CD4-positive, alpha-beta T cell (primary cell): ENCODE data around the gene LRIF1. TPM values are rescaled to one million over a fixed set of nuclear protein-coding genes. Genes with fewer than 3 reads are reported as not detected.

Experiments used
- ATAC-seq: fragments of 200-7000 bp; cut with Tn5 transposase; one replicate; pipeline ENCODE4 v1.10.0; 2022; ENCODE audit warnings: mild to moderate bottlenecking; ENCODE audit not compliant: poor library complexity
- CTCF ChIA-PET: fragments of 350-600 bp; sonication (Branson Sonifier 250); formaldehyde crosslinking; loops from one replicate; lab custom pipeline; 2021; ENCODE audit warnings: antibody characterized with exemption, inconsistent platforms; lab: Charles Lee
- POLR2A ChIA-PET: fragments of 350-600 bp; sonication (Branson Sonifier 250); formaldehyde crosslinking; loops from one replicate; lab custom pipeline; 2021; ENCODE audit warnings: antibody characterized with exemption, inconsistent platforms; lab: Charles Lee
- DNase-seq, 14 experiments: peaks; one replicate each; pipeline ENCODE4 v3.0.0-alpha.2; 2013 to 2020; ENCODE audit warnings: mixed read lengths in 2 of 14
- H3K27ac ChIP-seq, 2 donors: one replicate each; pipeline versions ENCODE4 v1.5.1 to v1.7.0; 2013; ENCODE audit warnings: low read length in 2 of 2, low read depth in 1 of 2, mild to moderate bottlenecking in 1 of 2
- H3K27me3 ChIP-seq, 2 experiments: 1 replicate in 1 of 2; 2 replicates in 1 of 2; pipeline versions ENCODE4 v1.6.1 to v1.7.0; 2013; ENCODE audit warnings: low read length in 2 of 2, control low read depth in 1 of 2, mild to moderate bottlenecking in 1 of 2, moderate library complexity in 1 of 2; ENCODE audit not compliant: insufficient read depth in 2 of 2, control insufficient read depth in 1 of 2
- H3K36me3 ChIP-seq: one replicate; pipeline ENCODE4 v1.6.1; 2013; ENCODE audit warnings: low read length, control low read depth; ENCODE audit not compliant: insufficient read depth
- H3K4me1 ChIP-seq: one replicate; pipeline ENCODE4 v1.6.1; 2013; ENCODE audit warnings: low read length, control low read depth; ENCODE audit not compliant: insufficient read depth
- H3K4me3 ChIP-seq: one replicate; pipeline ENCODE4 v1.5.1; 2013; ENCODE audit warnings: mild to moderate bottlenecking, low read length, moderate library complexity
- H3K9me3 ChIP-seq, 2 experiments: 1 replicate in 1 of 2; 2 replicates in 1 of 2; pipeline versions ENCODE4 v1.6.1 to v1.7.0; 2013; ENCODE audit warnings: low read length in 2 of 2, mild to moderate bottlenecking in 2 of 2, control low read depth in 1 of 2, moderate library complexity in 1 of 2; ENCODE audit not compliant: control insufficient read depth in 1 of 2, insufficient read depth in 1 of 2
- H3K27ac Mint-ChIP-seq: one replicate; pipeline ENCODE4 v1.8.0; 2020; ENCODE audit warnings: mixed read lengths
- H3K27me3 Mint-ChIP-seq: one replicate; pipeline ENCODE4 v1.8.0; 2021; ENCODE audit warnings: mixed read lengths
- H3K36me3 Mint-ChIP-seq: one replicate; pipeline ENCODE4 v1.8.0; 2021; ENCODE audit warnings: low read depth, mixed read lengths
- H3K4me1 Mint-ChIP-seq: one replicate; pipeline ENCODE4 v1.8.0; 2021; ENCODE audit warnings: low read depth, mixed read lengths
- H3K4me3 Mint-ChIP-seq: one replicate; pipeline ENCODE4 v1.8.0; 2020; ENCODE audit warnings: mild to moderate bottlenecking, mixed read lengths
- H3K9me3 Mint-ChIP-seq: one replicate; pipeline ENCODE4 v1.8.0; 2020; ENCODE audit warnings: mixed read lengths
- intact Hi-C, 2 experiments: fragments of 100-400 bp; cut with DNase I in 1 of 2; cut with micrococcal nuclease in 1 of 2; formaldehyde crosslinking; loops; one replicate each; pipeline versions ENCODE4 v1.15.1 to v1.9.0; 2023 to 2025; cut with DNase I, micrococcal nuclease
- total RNA-seq, 174 experiments: library from RNA in 2 of 174; stranded (reverse) in 2 of 174; gene quantifications; one replicate each; pipeline ENCODE4 v1.2.3 and lab custom pipeline; 2021 to 2026
- TF ChIP-seq, protein P1 (sequence below): fragments of 200-600 bp; IDR thresholded peaks from one replicate; pipeline ENCODE4 v1.8.0; 2022; ENCODE audit warnings: antibody characterized with exemption, mild to moderate bottlenecking

Gene LRIF1
- total RNA-seq, 2 experiments from 2014 or later, result 1.6 to 1.8 TPM

DNA sequence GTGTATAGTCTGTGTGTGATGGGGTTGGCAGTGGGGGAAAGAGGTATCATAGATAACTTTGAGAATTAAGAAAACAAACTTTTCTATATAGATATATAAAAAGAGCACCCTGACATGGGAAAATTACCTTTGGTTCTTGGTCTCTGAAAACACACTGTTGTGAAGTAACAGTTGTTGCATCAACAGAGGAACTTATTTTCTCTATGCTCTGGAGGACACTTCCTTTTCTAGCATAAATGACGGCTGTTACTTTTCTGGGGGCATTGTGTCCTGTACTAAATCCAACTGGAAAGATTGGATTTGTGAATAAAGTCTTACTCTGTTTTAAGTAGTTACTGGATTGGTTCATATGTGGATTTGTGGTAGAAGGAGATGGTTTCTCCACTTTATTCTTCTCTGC, 12.6 kb downstream of the LRIF1 start:
- Histone ChIP-seq H3K4me3 (no peak overlapping the region), H3K36me3 (peaks cover 19% of the 10 kb centered on the region), H3K27me3 (no peaks in the 10 kb centered on the region), H3K27ac (no peak overlapping the region), H3K4me1 (no peaks in the 10 kb centered on the region), H3K9me3 (peaks cover 11 to 27% of the 10 kb centered on the region in 2 experiments)
- Mint-ChIP-seq H3K36me3 (peaks cover 27% of the 10 kb centered on the region), H3K27me3 (no peaks in the 10 kb centered on the region), H3K4me3 (no peak overlapping the region), H3K9me3 (peaks cover 14% of the 10 kb centered on the region), H3K4me1 (no peaks in the 10 kb centered on the region), H3K27ac (no peak overlapping the region)
- TF ChIP-seq, protein P1, sequence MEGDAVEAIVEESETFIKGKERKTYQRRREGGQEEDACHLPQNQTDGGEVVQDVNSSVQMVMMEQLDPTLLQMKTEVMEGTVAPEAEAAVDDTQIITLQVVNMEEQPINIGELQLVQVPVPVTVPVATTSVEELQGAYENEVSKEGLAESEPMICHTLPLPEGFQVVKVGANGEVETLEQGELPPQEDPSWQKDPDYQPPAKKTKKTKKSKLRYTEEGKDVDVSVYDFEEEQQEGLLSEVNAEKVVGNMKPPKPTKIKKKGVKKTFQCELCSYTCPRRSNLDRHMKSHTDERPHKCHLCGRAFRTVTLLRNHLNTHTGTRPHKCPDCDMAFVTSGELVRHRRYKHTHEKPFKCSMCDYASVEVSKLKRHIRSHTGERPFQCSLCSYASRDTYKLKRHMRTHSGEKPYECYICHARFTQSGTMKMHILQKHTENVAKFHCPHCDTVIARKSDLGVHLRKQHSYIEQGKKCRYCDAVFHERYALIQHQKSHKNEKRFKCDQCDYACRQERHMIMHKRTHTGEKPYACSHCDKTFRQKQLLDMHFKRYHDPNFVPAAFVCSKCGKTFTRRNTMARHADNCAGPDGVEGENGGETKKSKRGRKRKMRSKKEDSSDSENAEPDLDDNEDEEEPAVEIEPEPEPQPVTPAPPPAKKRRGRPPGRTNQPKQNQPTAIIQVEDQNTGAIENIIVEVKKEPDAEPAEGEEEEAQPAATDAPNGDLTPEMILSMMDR, result no peak
- ATAC-seq (no peak), DNase-seq (no peak)
- POLR2A ChIA-PET, result no interaction called here
- intact Hi-C loops, result no loop called here
- CTCF ChIA-PET, result no interaction called here

DNA sequence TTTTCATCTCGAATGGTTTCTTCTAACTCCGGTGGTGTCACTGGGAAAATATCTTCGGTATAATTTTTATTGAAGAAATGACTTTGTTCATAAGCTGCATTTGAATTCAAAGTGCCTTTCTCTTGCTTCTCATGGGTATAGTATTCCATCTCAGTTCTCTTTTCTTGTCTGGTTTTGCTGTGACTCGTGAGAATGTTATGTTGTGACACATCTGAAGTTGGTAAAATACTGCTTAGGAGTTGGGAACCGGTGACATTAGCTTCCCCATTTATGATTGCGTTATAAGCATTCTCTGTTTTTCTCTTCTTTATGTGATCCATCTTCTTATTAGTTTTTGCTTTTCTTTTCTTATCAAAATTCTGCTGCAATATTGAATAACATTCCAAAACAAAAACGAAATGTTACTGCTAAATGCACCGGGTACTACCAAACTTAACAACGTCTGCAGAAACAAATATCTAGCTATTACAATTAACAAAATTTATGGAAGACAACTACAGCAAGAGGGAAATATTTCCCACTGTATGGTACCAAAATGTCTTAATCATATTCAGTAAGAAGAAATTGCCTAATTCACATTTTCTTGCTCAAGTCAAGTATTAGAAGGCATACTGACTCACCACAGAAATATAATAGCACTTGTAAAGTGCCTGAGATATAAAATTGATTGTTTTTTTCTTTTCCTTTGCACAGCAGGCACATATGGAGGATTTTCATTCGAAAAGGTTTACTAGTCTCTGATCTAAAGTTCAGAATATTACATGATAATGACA, 15.5 kb downstream of the LRIF1 start:
- DNase-seq (no peak), ATAC-seq (no peak)
- H3K9me3 Mint-ChIP-seq, result peaks cover 12% of the 10 kb centered on the region
- TF ChIP-seq, protein P1, result no peak
- H3K27me3 Mint-ChIP-seq, result no peaks in the 10 kb centered on the region
- intact Hi-C loops, result no loop called here
- Histone ChIP-seq H3K4me1 (no peaks in the 10 kb centered on the region), H3K4me3 (no peak overlapping the region), H3K27ac (no peak overlapping the region), H3K36me3 (peaks cover 19% of the 10 kb centered on the region), H3K27me3 (no peaks in the 10 kb centered on the region), H3K9me3 (peaks cover 5 to 11% of the 10 kb centered on the region in 2 experiments)
- ChIA-PET CTCF (interaction anchor here (1.1 kb wide), 1 partner anchor 10 kb away, joined by 3 read pairs; no protein-coding TSS in a partner anchor), POLR2A (interaction anchor here (0.7 kb wide), 1 partner anchor 73 kb away, joined by 4 read pairs; no protein-coding TSS in a partner anchor)
- no peaks in the 10 kb centered on the region for H3K4me1 Mint-ChIP-seq
- H3K36me3 Mint-ChIP-seq, result peaks cover 34% of the 10 kb centered on the region
- H3K4me3 Mint-ChIP-seq, result no peak overlapping the region
- H3K27ac Mint-ChIP-seq, result no peak overlapping the region

DNA sequence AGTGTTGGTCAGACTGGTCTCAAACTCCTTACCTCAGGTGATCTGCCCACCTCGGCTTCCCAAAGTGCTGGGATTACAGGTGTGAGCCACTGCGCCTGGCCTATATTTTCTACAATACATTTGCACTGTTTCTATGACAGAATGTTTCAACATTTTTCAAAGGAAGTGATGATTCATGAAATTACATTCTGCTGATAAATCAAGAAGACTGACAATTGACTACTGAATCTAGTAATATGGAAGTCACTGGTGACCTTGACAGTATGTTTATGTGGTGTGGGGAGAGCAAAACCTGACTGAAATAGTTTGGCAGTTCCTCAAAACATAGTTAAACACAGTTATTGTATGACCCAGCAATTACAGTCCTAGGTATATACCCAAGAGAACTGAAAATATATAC, 18.1 kb downstream of the LRIF1 start:
- peaks cover 34% of the 10 kb centered on the region for H3K36me3 Mint-ChIP-seq
- H3K4me1 ChIP-seq, result no peaks in the 10 kb centered on the region
- peaks cover 11% of the 10 kb centered on the region for H3K36me3 ChIP-seq
- peaks cover 0 to 11% of the 10 kb centered on the region in 2 experiments for H3K9me3 ChIP-seq
- H3K27ac ChIP-seq, result no peak overlapping the region
- no peaks in the 10 kb centered on the region for H3K27me3 Mint-ChIP-seq
- peaks cover 8% of the 10 kb centered on the region for H3K9me3 Mint-ChIP-seq
- POLR2A ChIA-PET, result no interaction called here
- DNase-seq (no peak), ATAC-seq (no peak)
- TF ChIP-seq, protein P1, result no peak
- H3K4me1 Mint-ChIP-seq, result no peaks in the 10 kb centered on the region
- no peak overlapping the region for H3K4me3 Mint-ChIP-seq
- H3K27ac Mint-ChIP-seq, result no peak overlapping the region
- intact Hi-C loops, result no loop called here
- H3K4me3 ChIP-seq, result no peak overlapping the region
- CTCF ChIA-PET, result no interaction called here
- H3K27me3 ChIP-seq, result no peaks in the 10 kb centered on the region
